Tibial nerve (tissue), 4 donors: ENCODE measurements around the gene LAMB1.

ENCODE experiments used
- CTCF ChIP-seq, 5 experiments: fragments of 200-600 bp in 3 of 5; fragments of 450-650 bp in 2 of 5; sonication (generic) in 3 of 5; IDR thresholded peaks; one replicate each; pipeline ENCODE4 v1.5.1; 2016 to 2019; ENCODE audit warnings: antibody characterized with exemption in 5 of 5, mild to moderate bottlenecking in 3 of 5, moderate library complexity in 2 of 5
- EP300 ChIP-seq, 2 donors: sonication (generic); formaldehyde crosslinking; IDR thresholded peaks; one replicate each; pipeline ENCODE4 v1.6.1; 2017; ENCODE audit warnings: antibody characterized with exemption in 2 of 2, mild to moderate bottlenecking in 1 of 2
- POLR2A ChIP-seq, 2 donors: fragments of 450-650 bp; IDR thresholded peaks; one replicate each; pipeline ENCODE4 v1.6.1; 2017; ENCODE audit warnings: antibody characterized with exemption in 2 of 2, mild to moderate bottlenecking in 2 of 2, moderate library complexity in 2 of 2

DNA sequence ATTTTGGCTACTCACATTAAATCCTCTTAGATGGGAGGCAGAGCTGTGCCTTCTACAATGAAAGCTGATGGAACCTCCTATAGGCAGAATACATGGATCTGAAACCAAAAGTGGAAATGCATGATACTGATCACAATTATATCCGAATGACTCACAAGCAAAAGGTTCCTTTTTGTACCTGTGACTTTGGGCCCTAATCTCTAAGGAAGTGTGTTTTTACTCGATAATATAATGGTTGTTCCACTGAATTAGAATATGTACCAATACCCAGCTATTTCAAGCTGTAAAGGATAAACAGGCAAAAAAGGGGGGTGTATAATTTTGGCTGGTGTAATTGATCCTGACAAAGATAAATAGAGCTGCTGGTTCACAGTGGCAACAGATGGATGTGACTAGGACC lies 17.6 kb upstream of the LAMB1 start:
- TF ChIP-seq CTCF (IDR thresholded peaks at IDR 0.05) (no peak), POLR2A (IDR thresholded peaks at IDR 0.05) (no peak), EP300 (IDR thresholded peaks at IDR 0.05) (no peak)
